ENCODE measurements around the gene SHISAL1. TPM values are rescaled to one million over a fixed set of nuclear protein-coding genes. Genes with fewer than 3 reads are reported as not detected.

SHISAL1 gene
- total RNA-seq, 3 donors from 2014 or later: 0.32 to 1.2 (median 0.33) TPM

- H3K4me3 ChIP-seq: no peak overlapping the region
- no peak overlapping the region for H3K27ac ChIP-seq
- H3K36me3 ChIP-seq: no peaks in the 10 kb centered on the region
- no peaks in the 10 kb centered on the region for H3K4me1 ChIP-seq
- no peaks in the 10 kb centered on the region for H3K9me3 ChIP-seq
- intact Hi-C loops (cut with DNase I; ENCODE audit: low total_unique reads): no loop called here
- DNase-seq (ENCODE audit: low spot score in 2 of 2): no peak
- no peaks in the 10 kb centered on the region for H3K27me3 ChIP-seq
- TF ChIP-seq POLR2AphosphoS5 (IDR thresholded peaks at IDR 0.05) (no peak), POLR2A (IDR thresholded peaks at IDR 0.05) (no peak)
- TF ChIP-seq, protein P1, sequence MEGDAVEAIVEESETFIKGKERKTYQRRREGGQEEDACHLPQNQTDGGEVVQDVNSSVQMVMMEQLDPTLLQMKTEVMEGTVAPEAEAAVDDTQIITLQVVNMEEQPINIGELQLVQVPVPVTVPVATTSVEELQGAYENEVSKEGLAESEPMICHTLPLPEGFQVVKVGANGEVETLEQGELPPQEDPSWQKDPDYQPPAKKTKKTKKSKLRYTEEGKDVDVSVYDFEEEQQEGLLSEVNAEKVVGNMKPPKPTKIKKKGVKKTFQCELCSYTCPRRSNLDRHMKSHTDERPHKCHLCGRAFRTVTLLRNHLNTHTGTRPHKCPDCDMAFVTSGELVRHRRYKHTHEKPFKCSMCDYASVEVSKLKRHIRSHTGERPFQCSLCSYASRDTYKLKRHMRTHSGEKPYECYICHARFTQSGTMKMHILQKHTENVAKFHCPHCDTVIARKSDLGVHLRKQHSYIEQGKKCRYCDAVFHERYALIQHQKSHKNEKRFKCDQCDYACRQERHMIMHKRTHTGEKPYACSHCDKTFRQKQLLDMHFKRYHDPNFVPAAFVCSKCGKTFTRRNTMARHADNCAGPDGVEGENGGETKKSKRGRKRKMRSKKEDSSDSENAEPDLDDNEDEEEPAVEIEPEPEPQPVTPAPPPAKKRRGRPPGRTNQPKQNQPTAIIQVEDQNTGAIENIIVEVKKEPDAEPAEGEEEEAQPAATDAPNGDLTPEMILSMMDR (IDR thresholded peaks at IDR 0.05): no peak
Measured at GRCh38 chr22:44319685-44320084, 6.9 kb upstream of the SHISAL1 start.

GRCh38 chr22:44318751-44319150 lies 6.0 kb upstream of the SHISAL1 start:
- H3K36me3 ChIP-seq: no peaks in the 10 kb centered on the region
- no peak for DNase-seq (ENCODE audit: low spot score in 2 of 2)
- TF ChIP-seq POLR2A (IDR thresholded peaks at IDR 0.05) (no peak), POLR2AphosphoS5 (IDR thresholded peaks at IDR 0.05) (no peak)
- TF ChIP-seq, protein P1 (IDR thresholded peaks at IDR 0.05): no peak
- H3K4me1 ChIP-seq: no peaks in the 10 kb centered on the region
- no peaks in the 10 kb centered on the region for H3K9me3 ChIP-seq
- no peak overlapping the region for H3K27ac ChIP-seq
- intact Hi-C loops (cut with DNase I; ENCODE audit: low total_unique reads): no loop called here
- no peak overlapping the region for H3K4me3 ChIP-seq
- peaks cover 0 to under 1% of the 10 kb centered on the region in 2 donors for H3K27me3 ChIP-seq

- peaks cover 0 to 5% of the 10 kb centered on the region in 2 donors for H3K27me3 ChIP-seq
Measured at GRCh38 chr22:44317886-44318637, 5.3 kb upstream of the SHISAL1 start.

DNA sequence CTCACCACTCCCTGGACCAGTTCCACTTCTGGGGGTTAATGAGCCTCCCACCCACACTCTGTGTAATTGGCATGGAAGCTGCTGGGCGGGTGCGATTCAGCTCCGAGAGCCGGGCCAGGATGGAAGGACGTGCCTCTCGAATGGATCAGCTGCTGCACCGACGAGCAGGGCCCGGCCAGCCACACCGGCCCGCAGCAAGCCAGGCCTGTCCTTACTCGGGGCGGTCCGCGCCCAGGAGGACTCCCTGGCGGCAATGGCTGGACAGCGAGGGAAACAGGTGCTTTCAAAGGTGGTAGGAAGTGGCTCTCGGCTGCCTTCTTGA lies 4.3 kb upstream of the SHISAL1 start:
- Histone ChIP-seq H3K27ac (no peak overlapping the region), H3K27me3 (peaks cover 0 to 9% of the 10 kb centered on the region in 2 donors), H3K9me3 (no peaks in the 10 kb centered on the region), H3K4me3 (no peak overlapping the region), H3K36me3 (no peaks in the 10 kb centered on the region), H3K4me1 (no peaks in the 10 kb centered on the region)
- intact Hi-C loops (cut with DNase I; ENCODE audit: low total_unique reads): no loop called here
- no peak for DNase-seq (ENCODE audit: low spot score in 2 of 2)
- TF ChIP-seq, protein P1 (IDR thresholded peaks at IDR 0.05): no peak
- no peak for TF ChIP-seq POLR2A (IDR thresholded peaks at IDR 0.05)
- no peak for TF ChIP-seq POLR2AphosphoS5 (IDR thresholded peaks at IDR 0.05)

More at GRCh38 chr22:44317886-44318637, 5.3 kb upstream of the SHISAL1 start:
- Histone ChIP-seq H3K27ac (no peak overlapping the region), H3K4me1 (no peaks in the 10 kb centered on the region), H3K36me3 (no peaks in the 10 kb centered on the region), H3K4me3 (no peak overlapping the region), H3K9me3 (no peaks in the 10 kb centered on the region)
- TF ChIP-seq POLR2A (IDR thresholded peaks at IDR 0.05) (no peak), POLR2AphosphoS5 (IDR thresholded peaks at IDR 0.05) (no peak)
- TF ChIP-seq, protein P1 (IDR thresholded peaks at IDR 0.05): no peak
- intact Hi-C loops (cut with DNase I; ENCODE audit: low total_unique reads): no loop called here
- DNase-seq (ENCODE audit: low spot score in 2 of 2): no peak

DNA sequence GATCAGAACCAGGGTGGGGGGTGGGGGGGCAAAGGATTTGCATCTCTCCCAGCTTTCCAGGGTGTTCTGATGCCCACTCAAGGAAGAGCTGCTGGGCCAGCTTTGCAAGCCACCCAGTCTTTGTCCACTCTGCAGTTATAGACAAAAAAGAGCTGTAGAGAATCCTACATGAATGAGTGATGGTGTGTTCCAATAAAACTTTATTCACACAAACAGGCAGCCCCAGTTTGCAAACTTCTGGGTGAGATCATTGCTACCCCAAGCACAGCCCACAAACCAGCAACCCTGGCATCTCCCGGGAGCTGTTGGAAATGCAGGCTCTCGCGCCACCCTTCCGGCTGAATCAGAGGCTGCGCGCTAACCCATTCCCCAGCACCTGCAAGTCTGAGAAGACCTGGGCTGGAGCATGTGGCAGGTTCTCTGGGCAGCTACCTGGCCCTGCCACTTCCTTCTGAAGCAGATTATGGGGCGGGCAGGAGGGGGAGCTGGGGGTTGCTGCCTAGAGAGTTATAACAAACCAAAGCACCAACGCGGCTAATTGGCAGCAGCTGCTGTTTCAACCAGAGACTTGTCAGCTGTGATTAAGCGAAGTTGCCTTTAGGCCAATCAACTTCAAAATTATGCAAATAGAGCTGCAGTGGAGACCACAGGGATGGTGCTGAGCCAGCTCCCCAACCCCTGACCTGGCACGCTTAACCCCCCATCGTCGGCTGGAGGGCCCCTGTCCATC lies 3.8 kb upstream of the SHISAL1 start:
- no peak overlapping the region for H3K27ac ChIP-seq
- H3K27me3 ChIP-seq: peaks cover 0 to 9% of the 10 kb centered on the region in 2 donors
- H3K4me1 ChIP-seq: no peaks in the 10 kb centered on the region
- no peak overlapping the region for H3K4me3 ChIP-seq
- TF ChIP-seq, protein P1 (IDR thresholded peaks at IDR 0.05): no peak
- TF ChIP-seq POLR2AphosphoS5 (IDR thresholded peaks at IDR 0.05) (no peak), POLR2A (IDR thresholded peaks at IDR 0.05) (no peak)
- intact Hi-C loops (cut with DNase I; ENCODE audit: low total_unique reads): no loop called here
- H3K36me3 ChIP-seq: no peaks in the 10 kb centered on the region
- no peak for DNase-seq (ENCODE audit: low spot score in 2 of 2)
- no peaks in the 10 kb centered on the region for H3K9me3 ChIP-seq
